Activated CD8-positive, alpha-beta memory T cell treated with anti-CD3 and anti-CD28 coated beads, Interleukin-2, amount 50 U/mL, for 24 hours (primary cell): Measurements from ENCODE around the gene SPRYD4.

Source experiments
- DNase-seq: peaks from one replicate; pipeline ENCODE4 v3.0.0-alpha.2; 2020; ENCODE audit errors: extremely low read depth

Gene SPRYD4

DNA sequence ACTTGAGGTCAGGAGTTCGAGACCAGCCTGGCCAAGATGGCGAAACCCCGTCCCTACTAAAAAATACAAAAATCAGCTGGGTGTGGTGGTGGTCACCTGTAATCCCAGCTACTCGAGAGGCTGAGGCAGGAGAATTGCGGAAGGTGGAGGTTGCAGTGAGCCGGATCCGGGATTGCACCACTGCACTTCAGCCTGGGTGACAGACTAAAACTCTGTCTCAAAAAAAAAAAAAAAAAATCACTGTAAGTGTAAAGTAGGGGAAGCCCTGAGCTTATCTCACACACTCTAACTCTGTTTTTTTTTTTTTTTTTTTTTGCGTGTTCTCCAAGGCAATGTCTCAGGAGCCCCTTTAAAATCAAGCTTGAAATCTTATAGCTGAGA, 52.8 kb downstream of the SPRYD4 start:
- DNase-seq = no peak

DNA sequence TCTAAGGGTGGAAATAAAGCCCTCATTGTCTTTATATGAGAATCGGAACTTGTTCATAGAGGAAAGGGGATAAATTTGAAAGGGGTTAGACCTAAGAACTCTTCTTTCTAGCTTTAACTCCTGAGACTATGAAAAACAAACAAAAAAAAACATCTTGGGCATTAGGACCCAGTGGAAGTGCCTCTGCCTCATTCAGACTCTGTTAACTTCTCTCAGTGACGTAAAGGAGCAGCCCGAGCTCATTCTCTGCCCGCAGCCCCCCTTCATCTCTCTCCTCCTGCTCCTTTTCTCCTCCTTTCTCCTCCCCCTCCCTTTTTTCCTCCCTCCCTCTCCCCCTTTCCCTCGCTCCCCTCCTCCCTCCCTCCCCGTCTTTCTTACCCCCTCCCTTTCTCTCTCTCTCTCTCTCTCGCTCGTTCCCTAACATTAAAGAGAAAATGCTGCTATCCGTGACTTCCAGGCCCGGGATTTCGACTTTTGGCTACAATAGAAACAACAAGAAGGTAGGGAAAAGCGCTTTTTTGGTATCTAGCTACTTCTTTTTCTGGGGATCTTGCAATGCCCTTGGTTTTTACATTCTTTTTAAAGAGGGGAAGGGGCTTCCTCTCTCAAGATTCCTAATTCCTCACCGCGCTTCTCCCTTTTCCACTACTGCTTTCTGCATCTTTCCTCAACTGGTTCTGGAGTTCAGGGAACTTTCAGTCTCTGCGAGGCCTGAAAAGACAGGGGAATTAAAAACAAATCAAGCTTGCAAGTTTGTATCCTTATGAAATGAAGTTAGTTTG, 53.4 kb downstream of the SPRYD4 start, which contains the start of gene RBMS2:
TSS of gene RBMS2 (plus strand) at position 231 of the 782 bp plus-strand sequence. CDS start at position 435, 204 bp downstream.
- DNase-seq = no peak

- DNase-seq = no peak
Observed at GRCh38 chr12:56522411-56523193, 54.2 kb downstream of the SPRYD4 start.

DNA sequence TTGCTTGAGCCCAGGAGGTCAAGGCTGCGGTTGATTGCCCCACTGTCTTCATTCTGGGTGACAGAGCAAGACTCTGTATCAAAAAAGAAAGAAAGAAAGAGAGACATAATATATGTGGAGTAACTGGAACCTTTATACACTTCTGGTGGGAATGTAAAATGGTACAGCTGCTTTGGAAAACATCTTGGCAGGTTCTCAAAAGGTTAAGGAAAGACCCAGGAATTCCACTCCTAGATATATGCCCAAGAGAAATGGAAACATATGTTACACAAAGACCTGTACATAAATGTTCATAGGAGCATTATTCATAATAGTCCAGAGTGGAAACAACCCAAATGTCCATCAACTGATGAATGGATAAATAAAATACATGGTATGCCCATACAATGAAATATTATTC, 60.5 kb downstream of the SPRYD4 start:
- DNase-seq = no peak
